Endometrial microvascular endothelial cells (primary cell): Measurements from ENCODE around the gene CCL11. TPM values are rescaled to one million over a fixed set of nuclear protein-coding genes. Genes with fewer than 3 reads are reported as not detected.

Experiments used
- in situ Hi-C: cut with HindIII; loops from 2 replicates; pipeline ENCODE4 v1.10.0; 2017; ENCODE audit warnings: low sequenced_read_pairs, low pct_unique_long_range_greater_than_20kb; ENCODE audit errors: inconsistent ontology term
- total RNA-seq: library from RNA; depleted of rRNA; stranded (reverse); fragments of >200 nt; gene quantifications from one replicate; pipeline ENCODE4 v1.2.3, GENCODE V29; 2015; ENCODE audit errors: inconsistent ontology term

CCL11 gene
- total RNA-seq: not detected

GRCh38 chr17:34285286-34285792 is at the start of gene CCL11:
Gene CCL11 (plus strand): TSS chr17:34285742. CDS start chr17:34285809, 67 bp downstream.
- in situ Hi-C loops: no loop called here

- in situ Hi-C loops: no loop called here
Measured at GRCh38 chr17:34236281-34236892, 49.2 kb upstream of the CCL11 start.

- in situ Hi-C loops: no loop called here
Measured at GRCh38 chr17:34237458-34237857, 48.1 kb upstream of the CCL11 start.

GRCh38 chr17:34241062-34241461 is 44.5 kb upstream of the CCL11 start:
- in situ Hi-C loops: no loop called here

GRCh38 chr17:34242587-34243363 is 42.8 kb upstream of the CCL11 start:
- in situ Hi-C loops: no loop called here

- in situ Hi-C loops: no loop called here
Measured at GRCh38 chr17:34243364-34244320, 41.9 kb upstream of the CCL11 start.

GRCh38 chr17:34245351-34245905 is 40.1 kb upstream of the CCL11 start:
- in situ Hi-C loops: no loop called here

- in situ Hi-C loops: no loop called here
Measured at GRCh38 chr17:34246446-34246845, 39.1 kb upstream of the CCL11 start.

- in situ Hi-C loops: no loop called here
Measured at GRCh38 chr17:34246881-34247280, 38.7 kb upstream of the CCL11 start.

- in situ Hi-C loops: no loop called here
Measured at GRCh38 chr17:34248511-34249024, 37.0 kb upstream of the CCL11 start.

GRCh38 chr17:34249061-34249460 is 36.5 kb upstream of the CCL11 start:
- in situ Hi-C loops: no loop called here

- in situ Hi-C loops: no loop called here
Measured at GRCh38 chr17:34249478-34249877, 36.1 kb upstream of the CCL11 start.

GRCh38 chr17:34251186-34251585 is 34.4 kb upstream of the CCL11 start:
- in situ Hi-C loops: no loop called here

- in situ Hi-C loops: no loop called here
Measured at GRCh38 chr17:34252095-34252443, 33.5 kb upstream of the CCL11 start.

- in situ Hi-C loops: no loop called here
Measured at GRCh38 chr17:34252444-34253138, 33.0 kb upstream of the CCL11 start.

- in situ Hi-C loops: no loop called here
Measured at GRCh38 chr17:34253139-34253525, 32.4 kb upstream of the CCL11 start.

- in situ Hi-C loops: no loop called here
Measured at GRCh38 chr17:34254146-34254545, 31.4 kb upstream of the CCL11 start.

- in situ Hi-C loops: no loop called here
Measured at GRCh38 chr17:34254651-34255380, 30.7 kb upstream of the CCL11 start, which contains the start of gene CCL2. Gene CCL2 (plus strand): TSS chr17:34255285. CDS start chr17:34255350, 65 bp downstream.
